ENCODE data around the gene CHGA. TPM values are rescaled to one million over a fixed set of nuclear protein-coding genes. Genes with fewer than 3 reads are reported as not detected.

The CHGA gene
- total and polyA plus RNA-seq, 10 of the 15 experiments (the other 5 are each of a cell fraction or from before 2014, with no cell fraction given): 0.11 to 0.23 TPM; not detected in 8

- H3K4me3 ChIP-seq: no peak overlapping the region
- no peaks in the 10 kb centered on the region for H3K4me1 ChIP-seq (ENCODE audit: control insufficient read depth, insufficient read depth, low read length)
- H2AFZ ChIP-seq (ENCODE audit: control insufficient read depth, low read depth, low read length): no peak overlapping the region
- intact Hi-C loops (cut with micrococcal nuclease; ENCODE audit: unreplicated experiment): no loop called here
- TF ChIP-seq HSF1 (IDR thresholded peaks at IDR 0.05; ENCODE audit: low read depth, low read length) (no peak), STAT3 (IDR thresholded peaks at IDR 0.05; ENCODE audit: low read depth, low read length) (no peak)
- no peak overlapping the region for H3K4me2 ChIP-seq (ENCODE audit: control insufficient read depth, insufficient read depth)
- 85% methylated on average over 17 of the region's 17 CpGs for WGBS (ENCODE audit: insufficient coverage, insufficient replicate concordance, low lambda C conversion rate, missing lambda C conversion rate)
- no peak overlapping the region for H3K27ac ChIP-seq (ENCODE audit: control insufficient read depth, insufficient read depth)
- no peaks in the 10 kb centered on the region for H3K79me2 ChIP-seq (ENCODE audit: control insufficient read depth, insufficient read depth, low read length)
- ChIA-PET POLR2A (no interaction called here), RAD21 (ENCODE audit: unreplicated experiment) (no interaction called here), SMC1A (ENCODE audit: uncharacterized antibody, unreplicated experiment) (no interaction called here), CTCF (no interaction called here)
- H3K9ac ChIP-seq (ENCODE audit: control insufficient read depth, insufficient read depth, low read length): no peak overlapping the region
- H3K9me3 ChIP-seq (replicated peaks; ENCODE audit: control insufficient read depth, insufficient read depth, low read length): no peaks in the 10 kb centered on the region
- peaks cover 0 to 17% of the 10 kb centered on the region in 2 experiments; a peak in 3 of 4 replicates for H3K36me3 ChIP-seq (ENCODE audit: control insufficient read depth in 2 of 2, insufficient read depth in 2 of 2, low read length in 1 of 2)
- H3K27me3 ChIP-seq (replicated peaks in 1 of 2; ENCODE audit: control insufficient read depth in 2 of 2, insufficient read depth in 2 of 2, low read length in 1 of 2): no peaks in the 10 kb centered on the region
- ATAC-seq (no peak), FAIRE-seq (no peak), DNase-seq (ENCODE audit: low read depth, low spot score) (no peak)
- in situ Hi-C loops (cut with MboI): no loop called here
- no peaks in the 10 kb centered on the region for H4K20me1 ChIP-seq (ENCODE audit: control insufficient read depth, insufficient read depth)
- no TSS peak for BruUV-seq (replicated peaks)
Measured at GRCh38 chr14:92943855-92944570, 21.1 kb downstream of the CHGA start.

GRCh38 chr14:92944976-92945375 is 22.0 kb downstream of the CHGA start:
- Histone ChIP-seq H2AFZ (ENCODE audit: control insufficient read depth, low read depth, low read length) (no peak overlapping the region), H3K4me1 (ENCODE audit: control insufficient read depth, insufficient read depth, low read length) (no peaks in the 10 kb centered on the region), H3K9me3 (replicated peaks; ENCODE audit: control insufficient read depth, insufficient read depth, low read length) (no peaks in the 10 kb centered on the region), H3K36me3 (ENCODE audit: control insufficient read depth in 2 of 2, insufficient read depth in 2 of 2, low read length in 1 of 2) (peaks cover 0 to 18% of the 10 kb centered on the region in 2 experiments; a peak in 3 of 4 replicates), H3K4me2 (ENCODE audit: control insufficient read depth, insufficient read depth) (no peak overlapping the region), H3K4me3 (no peak overlapping the region), H4K20me1 (ENCODE audit: control insufficient read depth, insufficient read depth) (no peaks in the 10 kb centered on the region), H3K27ac (ENCODE audit: control insufficient read depth, insufficient read depth) (no peak overlapping the region), H3K9ac (ENCODE audit: control insufficient read depth, insufficient read depth, low read length) (no peak overlapping the region), H3K27me3 (replicated peaks in 1 of 2; ENCODE audit: control insufficient read depth in 2 of 2, insufficient read depth in 2 of 2, low read length in 1 of 2) (no peaks in the 10 kb centered on the region), H3K79me2 (ENCODE audit: control insufficient read depth, insufficient read depth, low read length) (no peaks in the 10 kb centered on the region)
- BruUV-seq (replicated peaks): no TSS peak
- in situ Hi-C loops (cut with MboI): no loop called here
- 96% methylated on average over 12 of the region's 12 CpGs for WGBS (ENCODE audit: insufficient coverage, insufficient replicate concordance, low lambda C conversion rate, missing lambda C conversion rate)
- ChIA-PET CTCF (interaction anchor here (1.2 kb wide), 1 partner anchor 15 kb away, joined by 3 read pairs; no protein-coding TSS in a partner anchor), SMC1A (ENCODE audit: uncharacterized antibody, unreplicated experiment) (no interaction called here), RAD21 (ENCODE audit: unreplicated experiment) (no interaction called here), POLR2A (no interaction called here)
- FAIRE-seq: no peak
- intact Hi-C loops (cut with micrococcal nuclease; ENCODE audit: unreplicated experiment): no loop called here
- no peak for DNase-seq (ENCODE audit: low read depth, low spot score)
- TF ChIP-seq LARP7 (IDR thresholded peaks at IDR 0.05) (no peak), RAD51 (IDR thresholded peaks at IDR 0.05) (no peak)
- ATAC-seq: no peak

Measured in GM12878 (cell line).